Measurements from ENCODE around the gene CFAP299.

The CFAP299 gene

DNA sequence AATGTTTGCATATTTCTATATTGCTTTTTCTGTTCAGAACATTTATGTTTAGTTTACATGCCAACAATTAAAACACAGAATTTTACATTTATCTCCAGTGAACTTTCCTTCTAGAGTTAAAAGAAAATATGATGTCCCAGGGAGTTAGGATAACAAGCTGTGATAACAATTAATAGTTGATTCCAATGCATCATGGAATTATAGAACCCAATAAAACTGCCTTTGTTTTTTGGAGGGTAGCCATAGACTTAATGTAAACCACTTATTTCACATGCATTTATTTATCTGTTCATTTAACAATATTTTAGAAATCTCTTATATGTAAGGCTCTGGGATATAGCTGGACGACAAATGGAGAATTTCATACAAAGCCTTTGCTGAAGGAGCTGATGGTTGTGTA lies 180.0 kb downstream of the CFAP299 start:
- no peak for DNase-seq (ENCODE audit: low read depth, low spot score)

DNA sequence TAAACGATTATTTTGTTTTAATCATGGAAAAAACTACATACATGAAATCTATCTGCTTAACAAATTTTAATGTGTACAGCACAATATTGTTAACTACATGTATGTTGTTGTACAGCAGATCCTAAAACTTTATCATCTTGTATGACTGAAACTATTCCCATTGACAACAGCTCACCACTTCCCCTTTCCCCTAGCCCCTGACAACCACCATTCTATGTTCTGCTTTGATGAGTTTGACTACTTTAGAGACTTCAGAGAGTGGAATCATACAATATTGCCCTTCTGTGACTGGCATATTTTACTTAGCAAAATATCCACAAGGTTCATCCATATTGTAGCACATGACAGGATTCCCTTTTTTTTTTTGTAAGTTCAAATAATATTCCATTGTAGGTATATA lies 185.9 kb downstream of the CFAP299 start:
- DNase-seq (ENCODE audit: low read depth, low spot score), result no peak

DNA sequence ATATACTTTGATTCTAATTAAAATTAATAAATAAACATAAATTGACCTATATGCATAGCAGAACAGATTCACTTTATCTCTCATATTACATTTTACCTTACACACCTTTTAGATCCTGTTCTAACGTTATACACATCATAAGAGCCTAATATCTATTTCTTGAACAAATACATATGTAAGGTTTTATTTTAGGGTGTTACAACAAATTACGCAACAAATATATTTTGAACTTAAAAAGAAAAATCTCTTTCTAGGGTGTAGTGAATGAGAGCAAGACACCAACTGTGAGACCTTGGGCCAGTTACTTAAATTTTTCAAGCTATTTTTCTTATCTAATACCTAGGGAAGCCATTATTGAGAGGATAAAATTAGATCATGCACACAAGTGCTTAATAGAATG lies 191.2 kb downstream of the CFAP299 start:
- DNase-seq (ENCODE audit: low read depth, low spot score), result no peak

DNA sequence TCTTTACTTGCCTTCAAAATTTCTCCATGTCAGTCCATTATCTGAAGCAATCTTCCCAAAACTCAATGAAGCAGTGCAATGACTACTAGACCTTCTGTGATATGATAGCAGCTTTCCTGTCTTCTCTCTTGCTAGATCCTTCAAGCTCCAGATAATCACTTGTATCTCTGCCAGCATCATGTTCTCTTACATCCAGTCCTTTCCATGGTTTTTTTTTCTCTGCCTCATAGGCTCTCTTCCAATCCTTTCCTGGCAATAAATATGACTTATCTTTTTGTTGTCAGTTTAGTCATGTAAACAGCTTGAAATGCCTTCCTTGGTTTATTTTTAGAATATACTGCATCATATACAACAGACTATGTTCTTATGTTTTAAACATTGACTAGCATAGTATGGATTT lies 193.5 kb downstream of the CFAP299 start:
- no peak for DNase-seq (ENCODE audit: low read depth, low spot score)

DNA sequence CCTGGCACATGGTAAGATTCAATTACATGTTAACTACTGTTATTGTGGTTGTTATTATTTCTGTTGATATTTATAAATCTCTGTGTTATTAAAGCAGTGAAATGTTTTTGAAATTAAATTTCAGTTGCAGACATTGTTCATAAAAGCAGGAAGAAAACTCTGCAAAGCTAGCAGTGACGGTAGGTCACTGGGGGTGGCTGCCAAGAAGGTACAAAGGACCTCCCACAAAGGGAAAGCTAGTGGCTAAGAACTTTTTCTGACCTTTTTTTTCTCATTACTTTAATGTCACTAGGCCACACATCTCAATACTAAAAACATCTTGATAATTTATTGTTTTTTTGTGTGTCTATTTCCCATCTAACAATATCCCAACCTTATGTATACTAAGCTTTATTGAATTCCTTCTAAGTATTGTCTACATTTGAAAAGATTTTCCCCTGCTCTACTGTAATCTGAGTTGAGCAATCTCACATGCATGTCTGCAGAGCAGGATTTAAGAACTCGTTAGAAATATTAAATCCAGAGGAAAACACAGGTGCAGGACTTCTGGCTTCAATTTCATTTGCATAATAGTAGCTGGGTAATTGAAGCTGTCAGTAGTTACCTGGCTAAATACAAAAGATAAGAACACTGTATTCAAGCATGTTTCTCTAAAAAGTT lies 197.3 kb downstream of the CFAP299 start:
- no peak for DNase-seq (ENCODE audit: low read depth, low spot score)

DNA sequence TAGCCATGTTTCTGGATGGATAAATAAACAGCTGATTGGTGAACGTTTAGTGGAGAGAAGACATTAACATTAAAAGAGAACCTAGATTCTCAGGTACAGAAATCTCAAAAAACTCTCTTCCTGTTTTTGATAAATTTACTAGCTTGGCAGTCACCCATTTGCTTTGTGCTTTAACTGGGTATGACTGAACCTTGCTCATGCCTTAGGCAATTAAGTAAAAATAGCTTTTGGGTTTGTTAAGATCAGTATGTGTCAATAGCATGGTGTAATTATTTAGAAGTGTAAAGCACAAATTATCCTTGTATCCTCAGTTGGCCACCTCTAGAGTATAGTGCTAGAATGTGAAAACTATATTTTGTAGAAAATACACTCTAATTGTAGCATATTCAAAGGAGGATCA lies 200.0 kb downstream of the CFAP299 start:
- DNase-seq (ENCODE audit: low read depth, low spot score), result no peak

DNA sequence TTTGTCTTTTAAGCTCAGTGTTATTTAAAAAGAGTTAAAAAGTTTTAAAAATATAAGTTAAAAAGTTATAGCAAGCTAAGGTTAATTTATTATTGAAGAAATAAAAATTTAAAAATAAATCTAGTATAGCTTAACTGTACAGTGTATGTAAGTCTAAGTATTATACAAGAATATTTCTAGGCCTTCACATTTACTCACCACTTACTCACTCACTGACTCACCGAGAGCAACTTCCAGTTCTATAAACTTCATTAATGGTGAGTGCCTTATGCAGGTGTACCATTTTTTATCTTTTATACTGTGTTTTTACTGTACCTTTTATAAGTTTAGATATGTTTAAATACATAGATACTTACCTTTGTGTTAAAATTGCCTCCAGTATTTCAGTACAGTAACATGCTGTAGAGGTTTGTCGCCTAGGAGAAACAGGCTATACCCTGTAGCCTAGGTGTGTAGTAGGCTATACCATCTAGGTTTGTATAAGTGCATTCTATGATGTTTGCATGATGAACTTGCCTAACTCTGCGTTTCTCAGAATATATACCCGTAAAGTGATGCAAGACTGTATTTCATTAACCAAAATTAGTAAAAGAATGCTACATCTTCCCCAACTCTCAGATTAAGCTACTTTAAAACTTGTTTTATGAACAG lies 202.9 kb downstream of the CFAP299 start:
- no peak for DNase-seq (ENCODE audit: low read depth, low spot score)

DNA sequence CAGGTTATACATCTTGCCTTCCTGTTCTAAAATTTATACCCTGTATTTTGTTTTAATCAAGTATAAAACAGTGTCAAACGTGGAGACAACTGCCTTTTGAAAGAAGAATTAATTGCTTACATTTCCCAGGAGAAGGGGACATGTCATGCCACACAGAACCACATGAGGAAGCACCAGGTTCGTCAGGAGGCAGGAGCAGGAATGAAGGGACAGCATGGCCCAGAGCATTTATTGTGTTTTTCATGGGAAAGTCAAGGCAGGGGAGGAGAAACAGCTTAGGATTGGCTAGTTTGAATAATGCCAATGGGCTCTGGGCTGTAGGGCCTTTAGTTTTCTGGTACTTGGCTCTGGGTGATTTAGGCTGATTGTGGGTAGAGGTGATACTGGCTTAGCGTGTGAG lies 203.7 kb downstream of the CFAP299 start:
- no peak for DNase-seq (ENCODE audit: low read depth, low spot score)

DNA sequence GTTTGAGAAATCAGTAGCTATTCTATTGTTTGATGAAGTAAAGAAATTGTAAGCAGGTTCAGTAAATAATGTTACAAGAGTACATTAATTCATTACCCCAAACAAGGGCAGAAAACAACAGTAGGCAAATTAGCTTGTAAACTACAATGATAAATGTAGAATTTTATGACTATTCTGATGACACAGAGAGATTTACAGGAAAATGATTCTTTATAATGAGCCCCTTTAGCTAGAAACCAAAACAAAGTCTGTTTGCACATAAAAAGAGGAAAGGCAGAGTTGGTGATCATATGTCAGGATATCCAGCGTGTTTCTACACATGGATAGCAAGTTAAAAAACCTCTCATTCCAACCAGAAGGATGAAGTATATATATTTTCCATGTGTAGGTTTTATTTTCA lies 204.8 kb downstream of the CFAP299 start:
- DNase-seq (ENCODE audit: low read depth, low spot score), result no peak

DNA sequence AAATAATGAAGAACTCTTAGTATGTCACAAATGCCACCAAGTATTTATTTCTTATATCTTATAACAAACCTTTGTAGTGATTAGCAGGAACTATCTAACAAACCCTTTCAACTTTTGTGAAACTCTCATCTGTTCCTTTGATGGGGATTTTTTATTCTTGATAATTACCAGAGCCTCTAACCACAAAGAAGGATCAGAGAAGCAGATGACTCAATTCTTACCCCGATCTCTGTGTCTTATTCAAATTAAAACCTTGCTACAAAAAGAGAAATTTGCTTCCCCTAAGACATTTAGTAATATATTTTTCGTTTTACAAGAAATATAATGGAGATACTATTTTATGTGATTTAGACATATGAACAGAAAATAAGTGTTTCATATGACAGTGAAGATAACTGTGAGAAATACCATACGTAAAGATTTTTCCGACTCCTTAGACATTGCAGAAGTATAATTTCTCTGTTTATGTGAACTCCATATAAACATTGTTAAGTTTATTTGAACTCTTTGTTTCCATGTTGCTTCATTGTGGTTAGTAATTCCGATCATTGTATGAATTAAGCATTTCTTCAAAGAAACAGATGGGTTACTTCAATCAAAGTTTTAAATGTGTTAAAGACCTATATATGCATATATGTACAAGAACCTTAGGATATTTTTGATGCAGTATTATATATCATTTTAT lies 205.4 kb downstream of the CFAP299 start:
- DNase-seq (ENCODE audit: low read depth, low spot score), result no peak

DNA sequence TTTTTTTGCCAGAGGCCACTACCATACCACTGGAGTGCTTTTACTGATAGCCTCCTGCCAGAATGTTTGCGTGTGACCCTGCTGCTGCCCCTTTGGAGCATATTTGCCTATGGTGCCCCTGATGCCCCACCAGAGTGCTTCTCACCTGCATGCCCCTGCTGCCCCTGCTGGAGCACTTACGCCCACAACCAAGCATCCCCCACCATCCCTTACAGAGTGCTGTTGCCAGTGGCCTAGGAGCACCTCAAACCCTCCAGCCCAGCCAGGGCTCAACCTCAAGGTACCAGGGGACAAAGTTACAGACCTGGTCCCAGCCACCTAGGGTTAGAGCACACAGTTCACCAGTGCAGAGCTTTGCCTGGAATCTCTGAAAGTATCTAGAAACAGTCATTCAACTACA lies 207.2 kb downstream of the CFAP299 start:
- no peak for DNase-seq (ENCODE audit: low read depth, low spot score)

DNA sequence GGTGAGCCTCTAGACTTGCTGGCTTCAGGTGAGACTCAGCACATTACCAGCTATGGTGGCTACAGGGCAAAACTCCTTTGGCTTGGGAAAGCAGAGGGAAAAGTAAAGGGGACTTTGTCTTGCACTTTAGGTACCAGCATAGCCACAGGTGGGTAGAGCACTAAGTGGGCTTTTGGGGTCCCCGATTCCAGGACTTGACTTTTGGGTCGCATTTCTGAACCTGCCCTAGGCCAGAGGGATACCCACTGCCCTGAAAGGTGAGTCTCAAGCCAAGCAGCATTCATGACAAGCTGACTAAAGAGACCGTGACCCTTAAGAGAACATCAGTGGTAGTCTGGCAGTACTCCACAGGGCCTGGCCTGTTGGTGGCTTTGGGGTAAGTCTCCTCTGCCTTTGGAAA lies 224.8 kb downstream of the CFAP299 start:
- DNase-seq (ENCODE audit: low read depth, low spot score), result no peak

DNA sequence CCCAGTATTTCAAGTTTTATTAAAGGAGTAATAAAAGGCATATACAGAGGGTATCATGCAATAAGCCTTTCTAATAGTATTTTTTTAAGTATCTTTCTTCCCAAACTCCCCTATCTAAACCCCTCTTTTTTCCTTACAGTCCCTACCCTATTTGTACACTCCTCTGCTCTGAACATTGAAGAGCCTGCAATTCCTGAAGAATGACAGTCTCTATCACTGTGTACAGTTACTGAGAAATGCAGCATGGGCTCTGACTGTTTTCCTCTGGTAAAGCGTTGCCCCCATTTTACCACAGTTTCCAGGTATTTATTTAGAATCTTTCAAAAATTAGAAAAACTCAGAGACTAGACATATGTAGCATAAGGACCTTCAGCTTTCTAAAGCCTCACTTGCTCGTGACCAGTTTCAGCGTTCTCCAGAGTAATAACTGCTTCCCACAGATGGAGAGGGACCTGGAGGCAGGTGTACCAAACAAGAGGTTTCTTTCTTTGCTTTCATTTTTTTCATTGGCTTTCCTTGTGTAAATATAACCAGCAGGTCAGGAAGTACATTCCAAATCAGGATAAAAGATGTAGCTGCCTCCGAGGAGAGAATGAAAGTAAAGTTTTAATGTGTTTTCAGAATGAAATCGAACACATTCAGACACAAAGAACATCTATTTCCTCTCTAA lies 230.8 kb downstream of the CFAP299 start:
- no peak for DNase-seq (ENCODE audit: low read depth, low spot score)

DNA sequence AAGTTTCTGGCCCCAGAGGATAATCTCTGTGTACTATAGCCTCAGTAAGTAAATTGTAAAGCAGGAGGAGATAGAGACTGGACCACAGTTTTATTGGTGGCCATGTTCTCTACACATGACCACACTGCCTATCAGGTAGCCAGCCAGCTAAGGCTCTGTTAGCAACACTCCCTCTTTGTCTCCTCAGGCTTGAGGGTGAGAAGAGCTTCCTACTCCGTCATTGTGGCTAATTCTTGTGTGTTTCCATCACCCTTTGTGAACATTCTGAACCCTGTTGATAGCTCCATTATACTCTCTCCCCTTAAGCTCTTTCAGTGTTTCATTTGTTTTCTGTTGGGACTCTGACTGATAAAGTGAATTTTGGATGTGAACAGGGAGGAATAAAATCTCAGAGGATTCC lies 233.4 kb downstream of the CFAP299 start:
- DNase-seq (ENCODE audit: low read depth, low spot score), result no peak

DNA sequence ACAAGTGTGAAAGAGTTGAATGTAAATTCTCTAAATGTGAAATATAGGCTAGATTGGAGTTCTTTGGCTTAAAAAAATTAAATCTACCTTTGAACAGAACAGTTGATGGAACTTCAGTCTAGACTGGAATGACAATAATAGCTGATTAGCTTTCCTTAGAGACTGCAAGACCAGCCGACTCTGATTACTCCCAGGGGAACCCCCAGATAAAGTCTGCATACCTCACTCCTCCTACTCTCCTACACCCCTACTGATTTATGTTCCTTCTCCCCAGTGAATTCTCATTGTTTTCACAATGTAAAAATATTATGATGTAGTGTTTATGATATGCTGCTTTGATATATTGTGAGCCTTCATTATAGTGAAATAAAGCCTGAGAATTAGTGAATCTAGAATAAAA lies 241.3 kb downstream of the CFAP299 start:
- DNase-seq (ENCODE audit: low read depth, low spot score), result no peak

DNA sequence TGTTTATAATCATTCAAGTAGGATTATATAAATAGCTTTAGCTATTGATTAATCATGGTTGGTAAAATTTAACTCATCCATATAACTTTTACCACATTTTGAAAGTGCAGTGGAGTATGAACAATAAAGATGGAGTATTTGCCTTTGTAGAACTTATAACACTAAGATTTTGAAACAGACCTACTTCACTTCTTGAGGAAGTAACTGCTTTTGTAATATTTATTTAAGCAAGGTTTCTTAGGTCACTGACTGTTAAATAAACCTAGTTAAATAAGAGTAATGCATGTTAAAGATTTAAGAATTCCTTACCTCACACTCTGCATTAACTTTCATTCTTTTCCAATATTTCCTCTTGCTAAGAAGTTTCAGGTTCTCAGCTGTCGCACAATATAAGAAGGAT lies 242.5 kb downstream of the CFAP299 start:
- DNase-seq (ENCODE audit: low read depth, low spot score), result no peak

DNA sequence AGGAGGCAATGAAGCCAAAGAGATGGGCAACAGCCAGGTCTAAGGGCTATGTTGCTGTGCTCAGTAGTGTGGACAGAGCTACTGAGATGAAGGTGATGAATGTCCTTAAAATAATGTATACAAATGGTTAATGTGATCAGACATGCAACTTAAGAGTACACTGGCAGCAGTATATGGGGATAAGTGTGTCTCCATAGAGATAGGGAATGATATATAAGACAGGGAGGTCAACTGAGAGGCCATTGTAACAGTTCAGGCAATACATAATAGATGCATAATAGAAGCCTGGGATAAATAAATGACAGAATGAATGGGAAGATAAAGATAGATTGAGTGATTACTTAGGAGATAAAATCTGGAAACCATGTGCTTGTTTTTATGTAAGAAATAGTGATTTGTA lies 250.0 kb downstream of the CFAP299 start:
- no peak for DNase-seq (ENCODE audit: low read depth, low spot score)

DNA sequence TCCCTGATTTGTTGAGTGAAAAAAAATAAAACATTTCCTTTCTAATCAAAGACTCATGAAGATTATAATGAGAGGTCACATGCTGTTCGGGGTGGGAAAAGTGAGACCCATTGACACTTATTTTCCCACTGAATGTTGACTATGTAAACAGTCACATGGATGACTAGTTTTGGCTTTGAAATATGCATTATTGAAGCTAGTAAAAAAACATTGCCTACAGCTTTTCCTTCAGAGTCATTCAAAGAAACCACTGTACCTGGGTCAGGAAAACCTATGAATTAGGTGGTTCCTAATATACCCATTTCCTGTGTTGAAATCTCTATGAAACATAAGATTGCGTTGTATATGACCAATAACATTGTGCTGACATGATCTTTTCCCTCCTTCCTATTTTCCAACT lies 251.2 kb downstream of the CFAP299 start:
- DNase-seq (ENCODE audit: low read depth, low spot score), result no peak

DNA sequence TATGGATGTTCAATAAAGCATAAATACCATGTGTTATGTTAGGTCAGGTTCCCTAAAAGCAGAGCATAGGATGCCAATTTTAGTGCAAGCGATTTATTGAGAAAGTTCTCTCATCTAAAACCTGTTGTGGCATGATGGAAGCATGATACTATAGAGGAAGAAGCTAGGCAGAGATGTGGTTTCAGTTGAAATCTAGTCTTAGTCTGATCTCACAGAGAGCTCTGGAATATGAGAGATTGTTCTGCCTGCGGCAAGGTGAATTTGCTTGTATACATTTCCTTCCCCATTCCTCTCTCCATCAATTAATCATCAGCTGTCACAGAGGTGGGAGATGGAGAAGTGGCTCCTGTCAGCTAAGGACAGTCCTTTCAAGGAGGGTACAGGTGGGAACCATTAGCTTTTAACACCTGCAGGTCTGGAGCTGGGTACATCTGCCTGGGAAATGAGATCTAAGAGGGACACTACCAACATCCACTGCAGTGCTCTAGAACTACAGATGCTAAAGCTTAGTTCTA lies 252.4 kb downstream of the CFAP299 start:
- DNase-seq (ENCODE audit: low read depth, low spot score), result no peak

DNA sequence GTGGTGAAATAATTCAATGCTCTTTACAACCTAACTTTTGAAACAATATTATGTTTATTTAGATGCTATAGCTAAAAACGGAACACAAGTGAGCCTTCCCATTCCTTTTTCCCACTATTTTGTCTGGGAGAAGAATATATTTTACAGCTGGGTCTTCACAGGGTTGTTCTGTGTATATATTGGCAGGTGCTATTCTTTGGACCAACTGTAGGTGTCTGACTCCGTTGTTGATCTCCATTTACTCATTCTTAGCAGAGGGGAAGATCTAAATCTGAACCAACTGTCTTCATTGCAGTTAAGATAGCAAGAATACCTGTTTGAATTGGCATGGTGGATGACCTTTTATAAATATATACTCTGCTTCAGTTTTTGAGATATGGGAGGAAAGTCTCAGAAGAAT lies 257.4 kb downstream of the CFAP299 start:
- no peak for DNase-seq (ENCODE audit: low read depth, low spot score)

DNA sequence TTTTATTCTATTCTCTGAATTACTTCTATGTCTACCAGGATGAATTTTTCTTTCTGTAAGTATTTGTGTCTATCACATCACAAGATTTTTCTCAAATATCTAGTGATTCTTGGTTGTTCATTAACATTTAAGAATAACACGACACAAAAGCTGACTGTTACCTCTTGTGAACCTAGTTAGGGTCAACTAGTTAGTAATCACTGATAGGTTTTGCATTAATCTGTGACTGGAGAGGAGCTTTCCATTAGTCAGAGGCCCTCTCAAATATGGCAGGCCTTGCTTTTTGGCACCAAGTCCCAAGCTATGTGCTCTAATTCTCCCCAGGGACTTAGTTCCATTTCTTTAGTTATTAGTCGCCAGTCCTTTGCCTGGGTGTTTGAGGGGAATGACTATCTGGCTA lies 259.2 kb downstream of the CFAP299 start:
- DNase-seq (ENCODE audit: low read depth, low spot score), result no peak

DNA sequence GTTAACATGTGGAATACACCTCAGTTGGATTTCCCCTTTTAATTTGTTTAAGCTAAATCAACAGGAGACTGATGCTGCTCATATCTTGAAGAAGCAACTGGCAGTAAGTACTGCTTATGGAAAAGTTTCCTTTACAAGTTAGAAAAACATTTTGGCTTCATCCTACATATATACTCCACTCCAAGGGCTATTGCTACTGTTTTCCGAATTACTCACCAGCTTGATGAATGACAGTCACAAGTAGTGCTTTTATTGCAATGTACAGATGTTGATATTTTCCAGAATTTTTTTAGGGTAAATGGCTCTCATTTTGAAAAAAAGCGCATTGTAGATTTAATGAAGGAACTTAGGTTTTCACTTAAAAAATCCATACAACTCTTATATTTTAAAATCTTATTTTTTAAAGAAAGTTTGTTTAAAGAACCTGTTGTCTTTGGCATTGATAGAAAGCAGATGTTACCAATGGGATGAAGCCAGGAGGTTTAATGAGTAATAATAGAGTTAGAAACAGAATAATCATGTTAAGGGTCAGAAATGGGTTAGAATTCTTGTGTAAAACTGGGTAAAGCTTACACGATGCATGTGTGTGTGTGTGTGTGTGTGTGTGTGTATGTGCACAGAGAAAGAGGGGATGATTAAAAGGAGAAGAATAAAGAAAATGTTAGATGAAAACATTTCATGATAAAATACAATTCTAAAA lies 272.9 kb downstream of the CFAP299 start:
- no peak for DNase-seq (ENCODE audit: low read depth, low spot score)

All from iPS DF 19.7 (cell line).